ENCODE measurements around the gene MBIP. TPM values are rescaled to one million over a fixed set of nuclear protein-coding genes. Genes with fewer than 3 reads are reported as not detected.

The MBIP gene
- polyA plus RNA-seq, 4 donors, result 50.1 to 57.8 (median 52.3) TPM

DNA sequence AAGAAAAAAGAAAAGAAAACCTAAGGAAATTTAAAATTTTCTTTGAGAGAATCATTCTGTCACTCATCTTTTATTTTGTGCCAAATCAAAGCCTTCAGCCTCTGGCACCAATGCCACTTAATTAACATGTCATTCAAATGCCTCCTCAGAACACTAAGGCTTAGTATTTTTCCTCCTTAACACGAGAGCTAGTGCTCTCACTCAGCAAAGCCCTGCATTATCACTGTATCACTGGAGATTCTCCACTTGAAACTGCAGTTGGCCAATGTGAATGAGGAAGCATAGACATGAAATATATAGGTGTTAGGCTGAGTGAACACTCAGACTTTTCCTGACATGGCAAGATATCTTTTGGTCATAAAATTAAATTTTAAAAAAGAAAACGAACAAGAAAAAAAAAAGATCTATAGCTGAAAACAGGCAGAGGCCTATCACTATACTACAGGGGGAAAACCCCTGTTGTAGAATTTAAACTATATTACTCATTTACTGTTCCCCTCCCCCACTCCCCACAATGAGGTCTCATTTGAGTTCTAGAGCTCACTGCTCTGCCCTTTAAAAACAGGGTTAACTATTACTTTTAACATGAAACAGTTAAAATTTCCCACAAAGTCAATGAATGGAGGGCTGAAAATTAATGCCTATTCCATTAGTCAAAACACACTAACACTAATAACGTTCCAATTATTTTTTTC lies 5.1 kb downstream of the MBIP start:
- no peak for DNase-seq (ENCODE audit: low read depth in 4 of 4, low spot score in 2 of 4)

GRCh38 chr14:36313898-36314297 lies 6.5 kb downstream of the MBIP start:
- DNase-seq (ENCODE audit: low read depth in 4 of 4, low spot score in 2 of 4), result no peak

DNA sequence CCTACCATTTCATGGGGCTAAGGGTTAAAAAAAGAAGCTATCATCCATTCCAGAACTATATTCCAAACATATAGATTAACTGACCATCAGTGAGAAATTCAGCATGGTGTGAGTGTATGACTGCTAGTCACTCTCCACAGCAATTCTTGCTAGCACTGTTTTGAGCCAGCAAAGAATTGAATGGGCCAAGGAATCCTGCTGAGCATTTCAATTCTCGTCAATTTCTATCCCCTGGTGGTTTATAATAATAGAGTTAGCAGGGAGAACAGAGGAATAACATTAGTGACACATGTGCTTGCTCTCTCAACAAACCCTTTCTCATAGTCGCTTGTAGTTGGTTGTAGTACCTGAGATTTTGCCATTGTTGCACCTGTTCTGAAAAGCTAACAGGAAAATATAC lies 7.2 kb downstream of the MBIP start:
- DNase-seq (ENCODE audit: low read depth in 4 of 4, low spot score in 2 of 4), result no peak

GRCh38 chr14:36306836-36307235 lies 13.6 kb downstream of the MBIP start:
- DNase-seq (ENCODE audit: low read depth in 4 of 4, low spot score in 2 of 4), result no peak

- DNase-seq (ENCODE audit: low read depth in 4 of 4, low spot score in 2 of 4), result no peak
Observed at GRCh38 chr14:36304895-36305294, 15.5 kb downstream of the MBIP start.

GRCh38 chr14:36303960-36304359 lies 16.5 kb downstream of the MBIP start:
- no peak for DNase-seq (ENCODE audit: low read depth in 4 of 4, low spot score in 2 of 4)

GRCh38 chr14:36302823-36303222 lies 17.6 kb downstream of the MBIP start:
- no peak for DNase-seq (ENCODE audit: low read depth in 4 of 4, low spot score in 2 of 4)

- no peak for DNase-seq (ENCODE audit: low read depth in 4 of 4, low spot score in 2 of 4)
Observed at GRCh38 chr14:36301159-36301558, 19.3 kb downstream of the MBIP start.

DNA sequence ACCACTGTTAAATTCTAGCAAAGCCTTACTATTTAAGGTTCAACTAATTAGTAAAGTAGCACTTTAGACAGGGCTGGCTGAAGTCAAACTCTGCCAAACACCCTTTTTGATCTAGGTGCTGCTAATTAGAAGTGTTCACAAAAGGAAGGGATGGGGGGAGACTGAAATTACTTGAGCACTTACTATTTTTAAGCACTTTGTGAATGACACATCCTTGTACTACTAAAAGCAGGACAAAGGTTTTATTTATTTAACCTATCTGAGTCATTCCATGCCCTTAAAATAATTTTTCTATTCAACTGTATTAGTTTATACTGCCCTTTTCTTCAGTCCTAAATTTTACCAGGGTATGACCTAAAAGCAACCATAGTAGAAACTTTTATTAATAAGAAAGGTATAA lies 20.1 kb downstream of the MBIP start:
- DNase-seq (ENCODE audit: low read depth in 4 of 4, low spot score in 2 of 4), result no peak

DNA sequence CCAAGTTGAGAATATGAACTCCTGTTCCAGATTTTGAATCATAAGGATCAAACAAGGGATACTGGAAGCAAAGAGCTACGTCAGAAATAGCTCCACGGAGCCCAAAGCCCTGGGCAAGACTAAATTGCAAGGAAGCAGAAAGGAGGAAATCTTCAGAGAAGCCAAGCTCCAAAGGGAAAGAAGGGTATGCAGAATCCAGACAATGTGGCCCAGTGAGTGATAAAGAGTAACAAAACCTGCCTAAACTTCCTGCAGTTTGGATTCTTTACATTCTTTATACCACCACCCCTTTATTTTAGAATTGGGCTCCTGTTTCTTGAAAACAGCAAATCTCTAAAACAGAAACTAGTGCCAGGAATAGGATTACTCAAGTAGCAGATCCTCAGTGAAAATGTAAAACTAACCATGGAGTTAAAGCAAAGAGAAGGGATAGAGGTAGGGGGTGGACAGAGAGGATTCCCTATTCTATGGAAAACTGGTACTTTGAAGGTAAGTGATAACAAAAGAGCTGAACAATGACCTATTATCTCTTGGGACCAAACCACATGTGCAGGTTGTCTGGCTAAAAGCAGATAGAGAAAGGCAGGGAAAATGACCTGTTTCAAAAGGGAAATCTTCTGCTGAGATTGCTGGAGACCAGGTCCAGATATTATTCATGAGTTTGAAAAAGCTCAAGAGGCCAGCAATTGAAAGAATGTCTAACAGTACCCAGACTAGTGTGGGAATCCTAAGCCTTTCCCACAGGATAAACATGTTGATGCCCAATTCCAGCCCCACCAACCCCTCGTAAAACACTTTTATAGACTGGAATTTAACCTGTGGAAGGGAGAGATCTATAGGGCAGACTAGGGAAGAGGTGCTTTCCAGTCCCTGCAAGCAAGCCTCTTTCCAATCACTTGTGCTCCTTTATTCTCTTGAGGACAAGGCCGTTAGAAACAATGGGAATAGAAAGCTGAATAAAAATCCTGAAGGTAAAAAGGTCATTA lies 24.5 kb downstream of the MBIP start:
- no peak for DNase-seq (ENCODE audit: low read depth in 4 of 4, low spot score in 2 of 4)

GRCh38 chr14:36294543-36294942 lies 25.9 kb downstream of the MBIP start:
- no peak for DNase-seq (ENCODE audit: low read depth in 4 of 4, low spot score in 2 of 4)

- no peak for DNase-seq (ENCODE audit: low read depth in 4 of 4, low spot score in 2 of 4)
Observed at GRCh38 chr14:36293824-36294223, 26.6 kb downstream of the MBIP start.

DNA sequence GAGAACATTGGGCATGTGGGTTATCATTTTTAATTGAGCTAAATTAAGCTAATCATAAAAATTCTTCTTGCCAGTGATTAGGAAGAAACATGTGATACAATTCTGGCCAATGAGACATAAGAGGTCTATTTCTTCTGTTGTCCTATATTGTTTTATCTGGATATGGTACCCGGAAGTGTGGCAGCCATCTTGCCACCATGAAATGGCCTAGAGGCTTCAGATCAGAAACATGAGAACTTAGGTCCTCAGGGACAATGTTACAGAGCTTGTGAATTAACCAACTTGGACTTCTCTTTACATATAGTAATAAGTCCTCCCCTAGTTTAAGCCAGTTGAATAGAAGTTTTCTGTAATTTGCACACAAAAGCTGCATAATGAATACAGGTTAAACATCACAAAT lies 30.5 kb downstream of the MBIP start:
- DNase-seq (ENCODE audit: low read depth in 4 of 4, low spot score in 2 of 4), result no peak

GRCh38 chr14:36288496-36288895 lies 31.9 kb downstream of the MBIP start:
- no peak for DNase-seq (ENCODE audit: low read depth in 4 of 4, low spot score in 2 of 4)

GRCh38 chr14:36284971-36285595 lies 35.4 kb downstream of the MBIP start:
- no peak for DNase-seq (ENCODE audit: low read depth in 4 of 4, low spot score in 2 of 4)

DNA sequence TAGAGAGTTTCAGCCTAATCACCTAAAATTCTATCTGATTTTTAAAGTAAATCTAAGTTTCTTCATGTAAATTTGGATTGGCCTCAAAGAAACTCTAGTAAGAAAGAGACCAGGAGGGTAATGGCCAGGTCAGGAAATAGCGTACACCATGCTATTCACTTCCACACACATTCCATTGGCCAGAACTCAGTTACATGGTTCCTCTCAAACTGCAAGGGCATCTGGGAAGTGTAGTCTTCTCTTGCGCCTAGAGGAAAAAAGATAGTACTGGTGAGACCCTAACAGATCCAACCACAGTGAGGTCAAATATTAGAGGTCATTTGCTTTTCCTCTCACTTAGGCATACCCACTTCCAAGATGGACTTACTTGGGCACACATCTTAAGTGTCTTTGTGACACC lies 39.1 kb downstream of the MBIP start:
- no peak for DNase-seq (ENCODE audit: low read depth in 4 of 4, low spot score in 2 of 4)

- no peak for DNase-seq (ENCODE audit: low read depth in 4 of 4, low spot score in 2 of 4)
Observed at GRCh38 chr14:36279306-36280190, 40.9 kb downstream of the MBIP start.

GRCh38 chr14:36275741-36276140 lies 44.7 kb downstream of the MBIP start:
- no peak for DNase-seq (ENCODE audit: low read depth in 4 of 4, low spot score in 2 of 4)

DNA sequence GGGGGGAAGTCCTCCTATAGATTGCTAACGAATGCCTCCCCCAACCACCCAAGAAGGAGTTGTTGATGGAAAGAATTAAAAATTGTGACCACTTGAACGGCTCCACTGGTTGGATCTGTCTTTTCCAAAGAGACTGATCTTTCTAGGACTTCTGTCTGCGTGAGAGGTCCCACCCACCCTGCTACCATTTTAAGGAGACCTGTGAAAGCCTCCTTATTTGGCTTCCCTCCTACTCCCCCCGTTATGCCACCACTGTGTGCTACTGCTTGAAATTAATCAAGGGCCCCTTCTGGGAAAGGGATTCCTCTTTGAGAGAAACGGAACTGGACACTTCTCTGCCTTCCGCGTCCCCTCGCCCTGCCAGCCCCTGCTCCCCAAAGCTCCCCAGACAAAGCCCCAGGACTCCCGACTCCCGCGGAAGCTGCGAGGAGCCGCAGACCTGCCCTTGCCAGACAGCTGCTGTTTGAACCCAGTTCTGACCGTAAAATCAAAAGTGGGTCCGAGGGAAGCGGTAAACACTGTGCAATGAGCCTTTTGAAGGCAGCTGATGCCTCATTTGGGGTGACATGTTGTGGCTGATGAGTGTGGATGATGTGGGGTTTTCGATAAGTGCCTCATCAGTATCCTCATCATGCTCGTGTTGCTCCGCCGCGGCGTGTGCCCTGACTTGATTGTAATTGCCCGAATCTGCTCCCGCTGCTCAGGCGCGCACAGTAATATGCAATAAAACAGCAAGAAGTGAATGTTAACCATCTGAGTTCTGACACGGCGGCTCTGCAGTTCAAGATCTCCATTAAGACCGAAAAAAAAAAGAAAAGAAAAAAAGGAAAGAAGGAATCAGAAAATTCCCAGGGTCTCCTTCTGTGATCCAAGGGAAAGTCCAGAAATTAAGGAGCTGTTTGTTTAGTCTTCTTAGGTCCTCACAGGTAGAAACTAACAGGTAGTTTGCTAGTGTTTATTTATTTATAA lies 48.2 kb downstream of the MBIP start:
- DNase-seq (ENCODE audit: low read depth in 4 of 4, low spot score in 2 of 4), result peak in 1 of 4 donors; percentile 21
